ENCODE measurements around the gene ZBTB46. TPM values are rescaled to one million over a fixed set of nuclear protein-coding genes. Genes with fewer than 3 reads are reported as not detected.

ZBTB46 gene
- total RNA-seq, 6 experiments from 2014 or later = 1.2 to 4.2 (median 2.4) TPM

DNA sequence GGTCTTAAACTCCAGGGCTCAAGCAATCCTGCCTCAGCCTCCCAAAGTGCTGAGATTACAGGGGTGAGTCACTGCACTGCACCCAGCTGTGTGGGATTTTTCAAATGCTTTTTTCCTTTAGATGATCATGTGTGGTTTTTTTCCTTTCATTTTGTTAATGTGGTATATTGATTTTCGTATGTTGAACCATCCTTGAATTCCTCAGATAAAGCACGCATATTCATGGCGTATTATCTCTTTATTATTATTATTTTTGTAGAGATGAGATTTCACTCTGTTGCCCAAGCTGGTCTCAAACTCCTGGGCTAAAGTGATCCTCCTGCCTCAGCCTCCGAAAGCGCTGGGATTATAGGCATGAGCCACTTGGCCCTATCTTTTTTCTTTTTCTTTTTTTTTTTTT lies 116.2 kb downstream of the ZBTB46 start:
- WGBS (ENCODE audit: insufficient coverage, low coverage, low lambda C conversion rate, missing lambda C conversion rate) = 96% methylated on average over 5 of the region's 5 CpGs
- H3K27ac ChIP-seq = no peak overlapping the region
- DNase-seq (no peak), ATAC-seq (no peak)
- H3K4me1 ChIP-seq = no peaks in the 10 kb centered on the region
- peaks cover 0 to 11% (median 1%) of the 10 kb centered on the region in 4 donors for H3K36me3 ChIP-seq
- intact Hi-C loops (cut with DNase I) = no loop called here
- TF ChIP-seq POLR2A (IDR thresholded peaks at IDR 0.05) = no peak
- TF ChIP-seq, protein P1, sequence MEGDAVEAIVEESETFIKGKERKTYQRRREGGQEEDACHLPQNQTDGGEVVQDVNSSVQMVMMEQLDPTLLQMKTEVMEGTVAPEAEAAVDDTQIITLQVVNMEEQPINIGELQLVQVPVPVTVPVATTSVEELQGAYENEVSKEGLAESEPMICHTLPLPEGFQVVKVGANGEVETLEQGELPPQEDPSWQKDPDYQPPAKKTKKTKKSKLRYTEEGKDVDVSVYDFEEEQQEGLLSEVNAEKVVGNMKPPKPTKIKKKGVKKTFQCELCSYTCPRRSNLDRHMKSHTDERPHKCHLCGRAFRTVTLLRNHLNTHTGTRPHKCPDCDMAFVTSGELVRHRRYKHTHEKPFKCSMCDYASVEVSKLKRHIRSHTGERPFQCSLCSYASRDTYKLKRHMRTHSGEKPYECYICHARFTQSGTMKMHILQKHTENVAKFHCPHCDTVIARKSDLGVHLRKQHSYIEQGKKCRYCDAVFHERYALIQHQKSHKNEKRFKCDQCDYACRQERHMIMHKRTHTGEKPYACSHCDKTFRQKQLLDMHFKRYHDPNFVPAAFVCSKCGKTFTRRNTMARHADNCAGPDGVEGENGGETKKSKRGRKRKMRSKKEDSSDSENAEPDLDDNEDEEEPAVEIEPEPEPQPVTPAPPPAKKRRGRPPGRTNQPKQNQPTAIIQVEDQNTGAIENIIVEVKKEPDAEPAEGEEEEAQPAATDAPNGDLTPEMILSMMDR (IDR thresholded peaks at IDR 0.05) = no peak
- H3K9me3 ChIP-seq = no peaks in the 10 kb centered on the region
- no peaks in the 10 kb centered on the region for H3K27me3 ChIP-seq
- H3K4me3 ChIP-seq = no peak overlapping the region

DNA sequence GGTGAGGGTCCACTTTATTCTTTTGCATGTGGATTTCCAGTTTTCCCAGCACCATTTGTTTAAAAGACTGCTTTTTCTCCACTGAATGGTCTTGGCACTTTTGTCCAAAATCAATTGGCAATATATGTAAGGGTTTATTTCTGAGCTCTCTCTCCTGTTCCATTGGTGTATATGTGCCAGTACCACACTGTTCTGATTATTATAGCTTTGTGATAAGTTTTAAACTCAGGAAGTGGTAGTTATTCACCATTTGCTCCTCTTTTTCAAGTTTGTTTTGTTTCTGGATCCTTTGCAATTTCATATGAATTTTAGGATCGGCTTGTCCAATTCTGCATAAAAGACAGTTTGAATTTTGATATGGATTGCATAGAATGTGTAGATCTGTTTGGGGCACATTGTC lies 118.9 kb downstream of the ZBTB46 start:
- Histone ChIP-seq H3K27me3 (no peaks in the 10 kb centered on the region), H3K9me3 (no peaks in the 10 kb centered on the region), H3K4me1 (peaks cover 0 to 10% (median 4%) of the 10 kb centered on the region in 4 donors), H3K36me3 (peaks cover 0 to 4% (median 1%) of the 10 kb centered on the region in 4 donors), H3K27ac (no peak overlapping the region), H3K4me3 (no peak overlapping the region)
- ATAC-seq = no peak
- intact Hi-C loops (cut with DNase I) = no loop called here
- TF ChIP-seq, protein P1 (IDR thresholded peaks at IDR 0.05) = no peak
- TF ChIP-seq POLR2A (IDR thresholded peaks at IDR 0.05) = no peak
- no peak for DNase-seq
- WGBS (ENCODE audit: insufficient coverage, low coverage, low lambda C conversion rate, missing lambda C conversion rate) = 100% methylated on average over 1 of the region's 1 CpG

DNA sequence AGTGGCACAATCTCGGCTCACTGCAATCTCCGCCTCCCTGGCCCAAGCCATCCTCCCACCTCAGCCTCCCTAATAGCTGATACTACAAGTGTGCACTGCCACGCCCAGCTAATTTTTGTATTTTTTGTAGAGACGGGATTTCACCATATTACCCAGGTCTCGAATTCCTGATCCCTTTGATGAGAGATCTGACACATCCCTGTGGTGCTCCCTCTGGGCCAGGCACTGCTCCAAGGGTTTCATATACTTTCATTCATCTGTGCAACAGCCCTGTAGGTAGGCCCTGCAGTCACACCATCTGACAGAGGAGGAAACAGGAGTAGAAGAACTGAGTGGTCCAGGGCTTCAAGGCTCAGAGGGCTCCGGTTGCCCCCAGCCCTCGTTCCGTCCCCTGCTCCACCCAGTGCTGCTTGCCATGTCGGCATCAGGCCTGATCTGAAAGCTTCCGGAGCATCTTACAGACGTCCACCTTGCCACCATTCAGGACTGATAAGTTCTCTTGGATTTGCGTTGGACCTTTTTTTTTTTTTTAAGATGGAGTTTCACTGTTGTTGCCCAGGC lies 119.9 kb downstream of the ZBTB46 start:
- no peak for TF ChIP-seq POLR2A (IDR thresholded peaks at IDR 0.05)
- TF ChIP-seq, protein P1 (IDR thresholded peaks at IDR 0.05) = no peak
- H3K27me3 ChIP-seq = no peaks in the 10 kb centered on the region
- WGBS (ENCODE audit: insufficient coverage, low coverage, low lambda C conversion rate, missing lambda C conversion rate) = 65% methylated on average over 6 of the region's 12 CpGs
- peak in 1 of 3 donors; percentile 11 for DNase-seq
- intact Hi-C loops (cut with DNase I) = no loop called here
- no peak overlapping the region for H3K27ac ChIP-seq
- ATAC-seq = no peak
- H3K4me3 ChIP-seq = no peak overlapping the region
- no peaks in the 10 kb centered on the region for H3K9me3 ChIP-seq
- peaks cover 0 to 17% (median 4%) of the 10 kb centered on the region in 4 donors for H3K4me1 ChIP-seq
- H3K36me3 ChIP-seq = peaks cover 0 to 4% (median 3%) of the 10 kb centered on the region in 4 donors

DNA sequence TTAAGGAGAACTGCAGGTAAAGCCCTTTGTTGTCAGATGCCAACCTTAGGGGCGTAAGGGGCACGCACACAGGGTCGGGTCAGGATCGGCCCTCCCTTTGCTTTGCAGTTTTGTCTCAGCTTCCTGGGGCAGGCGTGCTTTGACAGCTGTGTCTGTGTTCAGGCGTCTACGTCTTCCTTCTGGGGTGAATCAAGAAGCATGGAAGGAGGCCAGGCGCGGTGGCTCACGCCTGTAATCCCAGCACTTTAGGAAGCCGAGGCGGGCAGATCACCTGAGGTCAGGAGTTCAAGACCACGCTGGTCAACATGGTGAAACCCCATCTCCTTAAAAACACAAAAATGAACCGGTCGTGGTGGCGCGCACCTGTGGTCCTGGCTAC lies 121.9 kb downstream of the ZBTB46 start:
- ATAC-seq (no peak), DNase-seq (peak in 2 of 3 donors; percentile 14 to 32)
- Histone ChIP-seq H3K4me1 (peaks cover 0 to 18% (median 4%) of the 10 kb centered on the region in 4 donors), H3K4me3 (no peak overlapping the region), H3K27ac (no peak overlapping the region), H3K9me3 (no peaks in the 10 kb centered on the region), H3K27me3 (no peaks in the 10 kb centered on the region), H3K36me3 (peaks cover 0 to 23% (median 8%) of the 10 kb centered on the region in 4 donors)
- intact Hi-C loops (cut with DNase I) = no loop called here
- no peak for TF ChIP-seq POLR2A (IDR thresholded peaks at IDR 0.05)
- TF ChIP-seq, protein P1 (IDR thresholded peaks at IDR 0.05) = no peak
- 82% methylated on average over 9 of the region's 17 CpGs for WGBS (ENCODE audit: insufficient coverage, low coverage, low lambda C conversion rate, missing lambda C conversion rate)
